H1 (cell line): ENCODE results near the gene PLXNB1. TPM values are rescaled to one million over a fixed set of nuclear protein-coding genes. Genes with fewer than 3 reads are reported as not detected.

Experiments used
- CTCF ChIA-PET: fragments of 300-600 bp; sonication (Branson Sonifier 250); formaldehyde crosslinking; loops from one replicate; lab custom pipeline; 2021; ENCODE audit not compliant: partially characterized antibody; lab: Charles Lee
- POLR2A ChIA-PET: fragments of 300-600 bp; sonication (Branson Sonifier 250); formaldehyde crosslinking; loops from one replicate; lab custom pipeline; 2021; ENCODE audit warnings: inconsistent platforms; ENCODE audit not compliant: partially characterized antibody; lab: Charles Lee
- DNase-seq, 2 experiments: peaks; one replicate each; pipeline versions ENCODE4 v3.0.0 to v3.0.0-alpha.2; 2010 to 2022; ENCODE audit warnings: low spot score in 2 of 2, low read depth in 1 of 2, mixed read lengths in 1 of 2
- FAIRE-seq: peaks from 2 replicates; lab custom pipeline; 2011; peaks lifted over from hg19 to GRCh38; lab: Jason Lieb, UNC
- H2AFZ ChIP-seq: 2 replicates; pipeline ENCODE4 v1.8.1; 2012; ENCODE audit warnings: low read length, inconsistent platforms
- H2AK5ac ChIP-seq: 2 replicates; pipeline ENCODE4 v1.6.1; 2013; ENCODE audit warnings: low read depth, low read length
- H2BK120ac ChIP-seq: replicated peaks from 2 replicates; pipeline ENCODE3; 2013; ENCODE audit warnings: low read depth, low read length, inconsistent platforms
- H2BK12ac ChIP-seq: 2 replicates; pipeline ENCODE4 v1.6.1; 2013; ENCODE audit warnings: low read depth, low read length
- H2BK15ac ChIP-seq: 2 replicates; pipeline ENCODE4 v1.6.1; 2013; ENCODE audit warnings: low read length
- H2BK20ac ChIP-seq: 2 replicates; pipeline ENCODE4 v1.6.1; 2013; ENCODE audit warnings: low read length
- H2BK5ac ChIP-seq: 2 replicates; pipeline ENCODE4 v1.6.1; 2013; ENCODE audit warnings: low read depth, low read length
- H3K14ac ChIP-seq: 2 replicates; pipeline ENCODE4 v1.6.1; 2013; ENCODE audit warnings: inconsistent platforms; ENCODE audit not compliant: insufficient read length
- H3K18ac ChIP-seq: 2 replicates; pipeline ENCODE4 v1.6.1; 2013; ENCODE audit warnings: low read length; ENCODE audit errors: extremely low read depth
- H3K23ac ChIP-seq: 2 replicates; pipeline ENCODE4 v1.6.1; 2013; ENCODE audit warnings: inconsistent platforms; ENCODE audit not compliant: insufficient read length
- H3K23me2 ChIP-seq: 2 replicates; pipeline ENCODE4 v1.6.1; 2013; ENCODE audit warnings: low read depth, low read length
- H3K27ac ChIP-seq: 2 replicates; pipeline ENCODE4 v1.6.1; 2011; ENCODE audit warnings: low read depth, low read length, inconsistent platforms
- H3K27me3 ChIP-seq, 4 experiments: replicated peaks in 1 of 4; 1 replicate in 1 of 4; 2 replicates in 3 of 4; pipeline versions ENCODE4 v1.6.1 to v1.8.1; 2011 to 2013; ENCODE audit warnings: low read length in 3 of 4, mild to moderate bottlenecking in 3 of 4, inconsistent platforms in 2 of 4, mixed read lengths in 2 of 4, moderate library complexity in 1 of 4; ENCODE audit not compliant: control insufficient read depth in 3 of 4, insufficient read depth in 3 of 4; ENCODE audit errors: extremely low read depth in 1 of 4
- H3K36me3 ChIP-seq, 4 experiments: 2 replicates each; pipeline versions ENCODE4 v1.6.1 to v1.8.1; 2011 to 2013; ENCODE audit warnings: mild to moderate bottlenecking in 4 of 4, low read length in 3 of 4, moderate library complexity in 2 of 4, control low read depth in 1 of 4, inconsistent platforms in 1 of 4; ENCODE audit not compliant: insufficient read depth in 4 of 4, control insufficient read depth in 2 of 4
- H3K4ac ChIP-seq: replicated peaks from 2 replicates; pipeline ENCODE3; 2013; ENCODE audit warnings: low read length, low read depth, mixed read lengths, inconsistent platforms; ENCODE audit not compliant: insufficient read length
- H3K4me1 ChIP-seq, 4 experiments: replicated peaks in 1 of 4; 1 replicate in 1 of 4; 2 replicates in 3 of 4; pipeline versions ENCODE4 v1.6.1 to v1.8.1; 2011 to 2013; ENCODE audit warnings: low read length in 3 of 4, inconsistent platforms in 2 of 4, mixed read lengths in 1 of 4; ENCODE audit not compliant: insufficient read depth in 4 of 4, control insufficient read depth in 3 of 4
- H3K4me2 ChIP-seq, 2 experiments: 2 replicates each; pipeline versions ENCODE4 v1.6.1 to v1.8.1; 2011 to 2013; ENCODE audit warnings: low read depth in 2 of 2, low read length in 2 of 2, control low read depth in 1 of 2, inconsistent platforms in 1 of 2, mild to moderate bottlenecking in 1 of 2; ENCODE audit not compliant: insufficient read depth in 1 of 2
- H3K4me3 ChIP-seq, 4 experiments: fragments of 200-600, 300-600 bp in 1 of 4; sonication (generic), shearing (Covaris generic), sonication (Bioruptor Twin) in 1 of 4; 2 replicates each; pipeline versions ENCODE4 v1.5.1 to v1.8.1; 2011 to 2016; ENCODE audit warnings: low read length in 4 of 4, low read depth in 3 of 4, control low read depth in 2 of 4, inconsistent platforms in 2 of 4, mild to moderate bottlenecking in 2 of 4, mixed read lengths in 1 of 4, moderate library complexity in 1 of 4; ENCODE audit not compliant: insufficient read depth in 2 of 4; ENCODE audit errors: extremely low read depth in 1 of 4
- H3K56ac ChIP-seq: replicated peaks from 2 replicates; pipeline ENCODE3; 2013; ENCODE audit warnings: low read depth, mild to moderate bottlenecking, mixed read lengths, low read length, inconsistent platforms; ENCODE audit not compliant: insufficient read length
- H3K79me1 ChIP-seq: 2 replicates; pipeline ENCODE4 v1.6.1; 2013; ENCODE audit warnings: low read depth, low read length, control low read depth
- H3K79me2 ChIP-seq, 2 experiments: 2 replicates each; pipeline versions ENCODE4 v1.6.1 to v1.8.1; 2012 to 2013; ENCODE audit warnings: low read length in 2 of 2, mild to moderate bottlenecking in 2 of 2, inconsistent platforms in 1 of 2; ENCODE audit not compliant: insufficient read depth in 2 of 2, control insufficient read depth in 1 of 2
- H3K9ac ChIP-seq, 4 experiments: replicated peaks in 1 of 4; 1 replicate in 1 of 4; 2 replicates in 3 of 4; pipeline versions ENCODE4 v1.6.1 to v1.8.1; 2011 to 2013; ENCODE audit warnings: low read depth in 3 of 4, low read length in 3 of 4, control low read depth in 2 of 4, mild to moderate bottlenecking in 2 of 4, moderate library complexity in 2 of 4, inconsistent platforms in 1 of 4; ENCODE audit errors: extremely low read depth in 1 of 4
- H3K9me3 ChIP-seq, 2 experiments: 2 replicates each; pipeline versions ENCODE4 v1.6.1 to v1.8.1; 2012 to 2013; ENCODE audit warnings: mild to moderate bottlenecking in 2 of 2, moderate library complexity in 2 of 2, control low read depth in 1 of 2, inconsistent platforms in 1 of 2, low read depth in 1 of 2, low read length in 1 of 2, mixed read lengths in 1 of 2; ENCODE audit not compliant: insufficient read depth in 2 of 2
- H4K20me1 ChIP-seq, 2 experiments: replicated peaks in 1 of 2; 2 replicates each; pipeline versions ENCODE3 to v1.8.1; 2011 to 2013; ENCODE audit warnings: inconsistent platforms in 2 of 2, low read length in 2 of 2, mild to moderate bottlenecking in 1 of 2; ENCODE audit not compliant: insufficient read depth in 2 of 2, control insufficient read depth in 1 of 2
- H4K5ac ChIP-seq: 2 replicates; pipeline ENCODE4 v1.6.1; 2013; ENCODE audit warnings: low read length, low read depth, mixed read lengths, inconsistent platforms; ENCODE audit not compliant: insufficient read length
- H4K8ac ChIP-seq: 2 replicates; pipeline ENCODE4 v1.8.0; 2013; ENCODE audit warnings: mild to moderate bottlenecking, moderate library complexity, low read length, inconsistent platforms; ENCODE audit not compliant: insufficient read depth; ENCODE audit errors: extremely low read depth
- H4K91ac ChIP-seq: replicated peaks from 2 replicates; pipeline ENCODE3; 2013; ENCODE audit warnings: low read length, mixed read lengths, inconsistent platforms; ENCODE audit not compliant: insufficient read length
- CHD1 ChIP-seq: IDR thresholded peaks from 2 replicates; pipeline ENCODE4 v1.6.1; 2012; ENCODE audit warnings: low read depth, low read length, improper control_type of control experiment
- JUND ChIP-seq: IDR thresholded peaks from 2 replicates; pipeline ENCODE4 v1.6.1; 2011; ENCODE audit warnings: mild to moderate bottlenecking, improper control_type of control experiment, low read length
- RAD21 ChIP-seq, 2 experiments: IDR thresholded peaks in 1 of 2; conservative IDR thresholded peaks in 1 of 2; 2 replicates each; pipeline ENCODE4 v1.6.1; 2011; ENCODE audit warnings: low read depth in 2 of 2, low read length in 2 of 2, improper control_type of control experiment in 1 of 2, inconsistent platforms in 1 of 2, mild to moderate bottlenecking in 1 of 2, moderate library complexity in 1 of 2
- WGBS, 2 experiments: shearing (Covaris generic) in 1 of 2; methylation state at CpG; one replicate each; pipeline versions ENCODE4 v1.1.6 to v1.1.7; 2013 to 2015; ENCODE audit warnings: low lambda C conversion rate in 2 of 2, mixed read lengths in 2 of 2, inconsistent platforms in 1 of 2, low coverage in 1 of 2, missing lambda C conversion rate in 1 of 2; ENCODE audit not compliant: insufficient replicate concordance in 2 of 2, insufficient coverage in 1 of 2, insufficient read length in 1 of 2; ENCODE audit errors: extremely low coverage in 1 of 2, missing lambda C conversion rate in 1 of 2; 5-methylcytosine and 5-hydroxymethylcytosine counted together
- polyA plus RNA-seq, 7 experiments: library from polyadenylated mRNA; depleted of rRNA in 3 of 7; stranded (reverse) in 5 of 7; unstranded in 2 of 7; fragments of >200 nt in 5 of 7; fragments of 200-250 nt in 2 of 7; gene quantifications; 1 replicate in 5 of 7; 2 replicates in 1 of 7; 4 replicates in 1 of 7; pipeline versions ENCODE4 v1.2.1 to v1.2.3, GENCODE V29; 2011 to 2013; ENCODE audit warnings: missing spikeins in 2 of 7, mixed read lengths in 2 of 7
- total RNA-seq: library from RNA; stranded (reverse); fragmentation: NEBNext Ultra II Directional; extraction: Animal tissue kit (Norgen Biotek cat#: 25700); gene quantifications from 2 replicates; pipeline ENCODE4 v1.2.1, GENCODE V29; 2021
- TF ChIP-seq, protein P1 (sequence below): IDR thresholded peaks from 2 replicates; pipeline ENCODE4 v1.6.1; 2011; ENCODE audit warnings: low read depth, mild to moderate bottlenecking, low read length; ENCODE audit not compliant: insufficient read depth
- TF ChIP-seq, protein P2 (sequence below), 3 experiments: IDR thresholded peaks; 1 replicate in 2 of 3; 2 replicates in 1 of 3; pipeline versions ENCODE4 v1.5.1 to v1.6.1; 2011; ENCODE audit warnings: low read length in 3 of 3, mild to moderate bottlenecking in 3 of 3, inconsistent platforms in 2 of 3, low read depth in 1 of 3, moderate library complexity in 1 of 3; ENCODE audit not compliant: insufficient read depth in 1 of 3; ENCODE audit errors: control extremely low read depth in 1 of 3

Gene PLXNB1
- total and polyA plus RNA-seq, 2 of the 8 experiments (the other 6 are each of a cell fraction or from before 2014, with no cell fraction given), result 109 to 114 TPM

DNA sequence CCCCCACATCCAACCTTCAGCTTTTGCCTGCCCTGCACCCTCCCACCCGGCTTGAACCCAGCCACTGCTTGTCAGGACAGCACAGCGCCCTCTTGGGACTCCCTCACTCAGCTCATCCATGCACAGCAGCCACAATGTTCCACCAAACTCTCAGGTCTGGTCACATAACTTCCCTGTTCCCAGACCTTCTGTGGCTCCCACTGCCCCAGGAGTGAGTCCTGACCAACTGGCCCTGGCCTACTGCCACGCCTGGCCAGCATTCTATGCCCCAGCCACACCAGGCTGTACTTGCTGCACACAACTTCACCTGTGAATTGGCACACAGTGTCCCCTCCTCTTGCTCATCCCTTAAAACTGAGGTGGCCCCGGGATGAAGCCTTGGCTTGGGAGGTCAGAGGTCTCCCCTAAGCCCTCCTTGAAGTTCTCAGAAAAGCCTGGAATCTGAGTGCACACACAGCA is 21.0 kb downstream of the PLXNB1 start:
- DNase-seq, result no peak
- H3K56ac ChIP-seq, result no peak overlapping the region

More for the DNA sequence above, 21.0 kb downstream of the PLXNB1 start:
- H3K23me2 ChIP-seq, result no peaks in the 10 kb centered on the region
- no peak overlapping the region for H3K18ac ChIP-seq
- no peak overlapping the region for H4K91ac ChIP-seq
- H2BK120ac ChIP-seq, result no peak overlapping the region
- H3K23ac ChIP-seq, result no peak overlapping the region
- WGBS, 2 experiments, result 87% methylated on average over 4 of the region's 4 CpGs; no CpG with 5 or more reads in 1 of the 2 experiments
- H3K79me2 ChIP-seq, result no peaks in the 10 kb centered on the region
- H4K5ac ChIP-seq, result no peak overlapping the region
- no peaks in the 10 kb centered on the region for H3K4me1 ChIP-seq
- H2AK5ac ChIP-seq, result no peak overlapping the region
- no peaks in the 10 kb centered on the region for H3K9me3 ChIP-seq
- H3K14ac ChIP-seq, result no peak overlapping the region
- H3K36me3 ChIP-seq, result peaks cover 66 to 91% (median 88%) of the 10 kb centered on the region in 4 experiments
- POLR2A ChIA-PET, result interaction anchor here (1.1 to 31.5 kb wide), 5 partner anchors 1 to 55 kb away, joined by 3 to 650 read pairs (median 3); partner anchors contain the start of gene PLXNB1
- TF ChIP-seq, protein P1, sequence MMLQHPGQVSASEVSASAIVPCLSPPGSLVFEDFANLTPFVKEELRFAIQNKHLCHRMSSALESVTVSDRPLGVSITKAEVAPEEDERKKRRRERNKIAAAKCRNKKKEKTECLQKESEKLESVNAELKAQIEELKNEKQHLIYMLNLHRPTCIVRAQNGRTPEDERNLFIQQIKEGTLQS, result no peak
- TF ChIP-seq CHD1 (no peak), RAD21 (IDR thresholded peaks at IDR 0.05 in 1 of 2, conservative IDR thresholded peaks at IDR 0.05 in 1 of 2; ENCODE audit: low read depth in 2 of 2, low read length in 2 of 2) (peak in 1 of 2 experiments; percentile 28; a peak in 1 of 4 replicates), JUND (no peak)
- TF ChIP-seq, protein P2, sequence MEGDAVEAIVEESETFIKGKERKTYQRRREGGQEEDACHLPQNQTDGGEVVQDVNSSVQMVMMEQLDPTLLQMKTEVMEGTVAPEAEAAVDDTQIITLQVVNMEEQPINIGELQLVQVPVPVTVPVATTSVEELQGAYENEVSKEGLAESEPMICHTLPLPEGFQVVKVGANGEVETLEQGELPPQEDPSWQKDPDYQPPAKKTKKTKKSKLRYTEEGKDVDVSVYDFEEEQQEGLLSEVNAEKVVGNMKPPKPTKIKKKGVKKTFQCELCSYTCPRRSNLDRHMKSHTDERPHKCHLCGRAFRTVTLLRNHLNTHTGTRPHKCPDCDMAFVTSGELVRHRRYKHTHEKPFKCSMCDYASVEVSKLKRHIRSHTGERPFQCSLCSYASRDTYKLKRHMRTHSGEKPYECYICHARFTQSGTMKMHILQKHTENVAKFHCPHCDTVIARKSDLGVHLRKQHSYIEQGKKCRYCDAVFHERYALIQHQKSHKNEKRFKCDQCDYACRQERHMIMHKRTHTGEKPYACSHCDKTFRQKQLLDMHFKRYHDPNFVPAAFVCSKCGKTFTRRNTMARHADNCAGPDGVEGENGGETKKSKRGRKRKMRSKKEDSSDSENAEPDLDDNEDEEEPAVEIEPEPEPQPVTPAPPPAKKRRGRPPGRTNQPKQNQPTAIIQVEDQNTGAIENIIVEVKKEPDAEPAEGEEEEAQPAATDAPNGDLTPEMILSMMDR (IDR thresholded peaks at IDR 0.05; ENCODE audit: control extremely low read depth in 1 of 3, insufficient read depth in 1 of 3, low read depth in 1 of 3, low read length in 3 of 3), result peak in 2 of 3 experiments; percentile 30 to 50; a peak in 2 of 4 replicates
- H2BK20ac ChIP-seq, result no peak overlapping the region
- H2BK12ac ChIP-seq, result no peak overlapping the region
- H4K20me1 ChIP-seq, result peaks cover 6 to 40% of the 10 kb centered on the region in 2 experiments
- no peak overlapping the region for H3K27ac ChIP-seq
- no peaks in the 10 kb centered on the region for H3K27me3 ChIP-seq
- CTCF ChIA-PET, result interaction anchor here (0.6 to 7.7 kb wide), 18 partner anchors 8 to 218 kb away, joined by 3 to 130 read pairs (median 4); no protein-coding TSS in a partner anchor
- no peak overlapping the region for H3K4me3 ChIP-seq
- H3K4me2 ChIP-seq, result no peak overlapping the region
- H2BK15ac ChIP-seq, result no peak overlapping the region
- H3K9ac ChIP-seq, result no peak overlapping the region
- H4K8ac ChIP-seq, result peak overlapping the region; percentile 46; the same call in 1 of the 2 replicates
- FAIRE-seq, result no peak
- no peak overlapping the region for H2BK5ac ChIP-seq
- H3K79me1 ChIP-seq, result no peaks in the 10 kb centered on the region; the same call in 1 of the 2 replicates
- H2AFZ ChIP-seq, result no peak overlapping the region
- H3K4ac ChIP-seq, result no peak overlapping the region
